HepG2 (cell line): ENCODE data around the gene NFE2L1. TPM values are rescaled to one million over a fixed set of nuclear protein-coding genes. Genes with fewer than 3 reads are reported as not detected.

ENCODE experiments used
- ATAC-seq: fragments of 200-7000 bp; cut with Tn5 transposase; 3 replicates; pipeline ENCODE4 v1.9.1; 2020; ENCODE audit warnings: mild to moderate bottlenecking, moderate library complexity
- BruUV-seq: library from RNA; stranded (reverse); fragments of 400-500 nt; replicated peaks from 2 replicates; lab custom pipeline; 2021; lab: Mats Ljungman, UMichigan
- CTCF ChIA-PET: fragments of 300-600 bp; formaldehyde crosslinking; extraction: SDS; loops from one replicate; lab custom pipeline; 2021; ENCODE audit warnings: low total read pairs, inconsistent platforms, low intra/inter-chr PET ratio; lab: Yijun Ruan, JAX
- POLR2A ChIA-PET: fragments of 350-600 bp; sonication (Branson Sonifier 250); formaldehyde crosslinking; loops from one replicate; lab custom pipeline; 2020; ENCODE audit warnings: antibody characterized with exemption, inconsistent platforms; lab: Yijun Ruan, JAX
- DNase-seq: peaks from one replicate; pipeline ENCODE4 v3.0.0-alpha.2; 2015; ENCODE audit warnings: low spot score
- FAIRE-seq: peaks from 3 replicates; lab custom pipeline; 2011; peaks lifted over from hg19 to GRCh38; lab: Jason Lieb, UNC
- H2AFZ ChIP-seq: one replicate; pipeline ENCODE4 v1.6.1; 2011; ENCODE audit warnings: low read length, inconsistent platforms
- H3K27ac ChIP-seq: fragments of 300-600 bp; 3 replicates; pipeline ENCODE4 v1.8.0; 2011; ENCODE audit warnings: mixed run types, mild to moderate bottlenecking, mixed read lengths, low read length, inconsistent platforms; ENCODE audit not compliant: insufficient read depth; ENCODE audit errors: extremely low read length
- H3K27me3 ChIP-seq, 2 experiments: fragments of 200-600 bp in 1 of 2; 2 replicates in 1 of 2; 3 replicates in 1 of 2; pipeline versions ENCODE4 v1.6.0 to v1.8.0; 2011; ENCODE audit warnings: low read length in 2 of 2, mild to moderate bottlenecking in 2 of 2, moderate library complexity in 2 of 2, inconsistent platforms in 1 of 2; ENCODE audit not compliant: insufficient read depth in 2 of 2, control insufficient read depth in 1 of 2
- H3K36me3 ChIP-seq, 2 experiments: fragments of 200-600 bp in 1 of 2; replicated peaks in 1 of 2; 2 replicates in 1 of 2; 3 replicates in 1 of 2; pipeline versions ENCODE4 v1.5.1 to v1.8.0; 2011; ENCODE audit warnings: low read length in 2 of 2, inconsistent platforms in 1 of 2; ENCODE audit not compliant: insufficient read depth in 2 of 2, control insufficient read depth in 1 of 2
- H3K4me1 ChIP-seq: 2 replicates; pipeline ENCODE4 v1.5.1; 2012; ENCODE audit warnings: low read length, inconsistent platforms; ENCODE audit not compliant: insufficient read depth
- H3K4me2 ChIP-seq: 2 replicates; pipeline ENCODE4 v1.6.0; 2011; ENCODE audit warnings: low read depth, low read length, inconsistent platforms
- H3K4me3 ChIP-seq, 3 experiments: fragments of 200-600 bp in 1 of 3; sonication (generic), shearing (Covaris generic) in 1 of 3; replicated peaks in 1 of 3; 2 replicates each; pipeline ENCODE4 v1.5.1; 2011 to 2016; ENCODE audit warnings: low read length in 3 of 3, inconsistent platforms in 2 of 3, low read depth in 2 of 3, mild to moderate bottlenecking in 2 of 3, control low read depth in 1 of 3, mixed read lengths in 1 of 3; ENCODE audit not compliant: insufficient read depth in 1 of 3
- H3K79me2 ChIP-seq: one replicate; pipeline ENCODE4 v1.6.1; 2011; ENCODE audit warnings: low read length, inconsistent platforms; ENCODE audit not compliant: insufficient read depth
- H3K9ac ChIP-seq: 2 replicates; pipeline ENCODE4 v1.6.0; 2011; ENCODE audit warnings: mild to moderate bottlenecking, low read depth, low read length, inconsistent platforms; ENCODE audit not compliant: insufficient read depth
- H3K9me3 ChIP-seq: 2 replicates; pipeline ENCODE4 v1.5.1; 2012; ENCODE audit warnings: mild to moderate bottlenecking, low read length
- H4K20me1 ChIP-seq: 2 replicates; pipeline ENCODE4 v1.6.0; 2011; ENCODE audit warnings: inconsistent platforms, mild to moderate bottlenecking, low read length, moderate library complexity; ENCODE audit not compliant: insufficient read depth
- CEBPB ChIP-seq: IDR thresholded peaks from 2 replicates; pipeline ENCODE4 v1.6.1; 2011; ENCODE audit warnings: low read depth, low read length, improper control_type of control experiment, borderline replicate concordance
- MAFF ChIP-seq: IDR thresholded peaks from 2 replicates; pipeline ENCODE4 v1.6.1; 2011; ENCODE audit warnings: low read depth, low read length, improper control_type of control experiment
- MAFK ChIP-seq, 2 experiments: IDR thresholded peaks in 1 of 2; conservative IDR thresholded peaks in 1 of 2; 2 replicates each; pipeline ENCODE4 v1.6.1; 2011; ENCODE audit warnings: improper control_type of control experiment in 2 of 2, low read length in 2 of 2
- MIER2 ChIP-seq: IDR thresholded peaks from 2 replicates; pipeline ENCODE4 v1.6.1; 2016; ENCODE audit warnings: missing biosample characterization, missing genetic modification reagents
- MTA3 ChIP-seq: sonication (generic); formaldehyde crosslinking; IDR thresholded peaks from 2 replicates; pipeline ENCODE4 v1.4.0; 2020; ENCODE audit warnings: missing genetic modification reagents
- NFYB ChIP-seq: sonication (generic); formaldehyde crosslinking; IDR thresholded peaks from 2 replicates; pipeline ENCODE4 v1.4.0; 2020; ENCODE audit warnings: missing genetic modification reagents
- NFYC ChIP-seq: IDR thresholded peaks from 2 replicates; pipeline ENCODE4 v1.6.1; 2016; ENCODE audit warnings: missing genetic modification reagents, missing compliant biosample characterization
- POGZ ChIP-seq: sonication (generic); formaldehyde crosslinking; IDR thresholded peaks from 2 replicates; pipeline ENCODE4 v1.4.0; 2020; ENCODE audit warnings: mild to moderate bottlenecking, missing genetic modification reagents
- ZNF605 ChIP-seq: sonication (generic); formaldehyde crosslinking; IDR thresholded peaks from 2 replicates; pipeline ENCODE4 v1.8.0; 2022; ENCODE audit warnings: mild to moderate bottlenecking, missing genetic modification reagents
- ZNF850 ChIP-seq: sonication (generic); formaldehyde crosslinking; conservative IDR thresholded peaks from 2 replicates; pipeline ENCODE4 v1.9.0; 2021; ENCODE audit warnings: mild to moderate bottlenecking, missing genetic modification reagents
- ZXDC ChIP-seq: sonication (generic); formaldehyde crosslinking; IDR thresholded peaks from 2 replicates; pipeline ENCODE4 v1.5.0; 2020; ENCODE audit warnings: mild to moderate bottlenecking, missing genetic modification reagents
- WGBS: methylation state at CpG from one replicate; pipeline ENCODE4 v1.1.6; 2017; ENCODE audit warnings: low lambda C conversion rate; 5-methylcytosine and 5-hydroxymethylcytosine counted together
- in situ Hi-C: cut with HindIII; loops from 2 replicates; pipeline ENCODE4 v1.10.0; 2017; ENCODE audit warnings: low pct_unique_long_range_greater_than_20kb; ENCODE audit not compliant: extremely low pct_ligation_motif_present
- intact Hi-C: fragments of 100-400 bp; cut with micrococcal nuclease; formaldehyde crosslinking; loops from one replicate; pipeline ENCODE4 v1.10.0; 2022; ENCODE audit not compliant: unreplicated experiment
- polyA plus RNA-seq, 8 experiments: library from polyadenylated mRNA; depleted of rRNA in 3 of 8; stranded (reverse) in 7 of 8; unstranded in 1 of 8; fragments of >200 nt; fragmentation: Illumina TruSeq in 4 of 8; extraction: Trizol in 4 of 8; gene quantifications; 2 replicates each; pipeline versions ENCODE4 v1.2.1 to v1.2.3, GENCODE V29; 2011 to 2016; ENCODE audit warnings: low read depth in 4 of 8, missing spikeins in 1 of 8, mixed read lengths in 1 of 8; ENCODE audit not compliant: insufficient read depth in 1 of 8
- total RNA-seq, 5 experiments: library from RNA; depleted of rRNA; stranded (reverse); fragments of >200 nt; fragmentation: Illumina TruSeq; extraction: Trizol; gene quantifications; 2 replicates each; pipeline ENCODE4 v1.2.3, GENCODE V29; 2016; ENCODE audit warnings: low read depth in 1 of 5
- TF ChIP-seq, protein P1 (sequence below): IDR thresholded peaks from 2 replicates; pipeline ENCODE4 v1.6.1; 2016; ENCODE audit warnings: low read depth, borderline replicate concordance

NFE2L1 gene
- total and polyA plus RNA-seq, 2 of the 13 experiments (the other 11 are each of a cell fraction or from before 2014, with no cell fraction given), result 67.0 to 234 TPM

- no peak overlapping the region for H3K9ac ChIP-seq
- no peak overlapping the region for H2AFZ ChIP-seq
- H3K79me2 ChIP-seq, result peaks cover 32% of the 10 kb centered on the region
- no peak overlapping the region for H3K27ac ChIP-seq
- ATAC-seq (no peak), DNase-seq (no peak), FAIRE-seq (no peak)
- in situ Hi-C loops (no loop called here), intact Hi-C loops (no loop called here)
- BruUV-seq, result no TSS peak
- POLR2A ChIA-PET, result interaction anchor here (1.7 to 2.0 kb wide), 2 partner anchors 53 to 207 kb away, joined by 5 to 6 read pairs; partner anchors contain the start of genes NFE2L1 and SP2
- H3K27me3 ChIP-seq, result no peaks in the 10 kb centered on the region
- no peaks in the 10 kb centered on the region for H3K36me3 ChIP-seq
- CTCF ChIA-PET, result no interaction called here
- H3K9me3 ChIP-seq, result no peaks in the 10 kb centered on the region
- no peak overlapping the region for H3K4me3 ChIP-seq
- TF ChIP-seq ZNF605 (CRISPR knock-in tag) (0 out of 2 replicates have a peak, but pooled peaks have one; percentile 6), MTA3 (CRISPR knock-in tag) (0 out of 2 replicates have a peak, but pooled peaks have one; percentile 11), ZNF850 (0 out of 2 replicates have a peak, but pooled peaks have one; percentile 70), MIER2 (CRISPR knock-in tag) (no peak)
- 94% methylated on average over 19 of the region's 19 CpGs for WGBS
- peaks cover 33% of the 10 kb centered on the region for H3K4me1 ChIP-seq
- H3K4me2 ChIP-seq, result no peak overlapping the region
- H4K20me1 ChIP-seq, result 0 out of 2 replicates have a peak, but pooled peaks cover 3% of the 10 kb centered on the region
Observed at GRCh38 chr17:48102043-48102750, 54.0 kb downstream of the NFE2L1 start.

DNA sequence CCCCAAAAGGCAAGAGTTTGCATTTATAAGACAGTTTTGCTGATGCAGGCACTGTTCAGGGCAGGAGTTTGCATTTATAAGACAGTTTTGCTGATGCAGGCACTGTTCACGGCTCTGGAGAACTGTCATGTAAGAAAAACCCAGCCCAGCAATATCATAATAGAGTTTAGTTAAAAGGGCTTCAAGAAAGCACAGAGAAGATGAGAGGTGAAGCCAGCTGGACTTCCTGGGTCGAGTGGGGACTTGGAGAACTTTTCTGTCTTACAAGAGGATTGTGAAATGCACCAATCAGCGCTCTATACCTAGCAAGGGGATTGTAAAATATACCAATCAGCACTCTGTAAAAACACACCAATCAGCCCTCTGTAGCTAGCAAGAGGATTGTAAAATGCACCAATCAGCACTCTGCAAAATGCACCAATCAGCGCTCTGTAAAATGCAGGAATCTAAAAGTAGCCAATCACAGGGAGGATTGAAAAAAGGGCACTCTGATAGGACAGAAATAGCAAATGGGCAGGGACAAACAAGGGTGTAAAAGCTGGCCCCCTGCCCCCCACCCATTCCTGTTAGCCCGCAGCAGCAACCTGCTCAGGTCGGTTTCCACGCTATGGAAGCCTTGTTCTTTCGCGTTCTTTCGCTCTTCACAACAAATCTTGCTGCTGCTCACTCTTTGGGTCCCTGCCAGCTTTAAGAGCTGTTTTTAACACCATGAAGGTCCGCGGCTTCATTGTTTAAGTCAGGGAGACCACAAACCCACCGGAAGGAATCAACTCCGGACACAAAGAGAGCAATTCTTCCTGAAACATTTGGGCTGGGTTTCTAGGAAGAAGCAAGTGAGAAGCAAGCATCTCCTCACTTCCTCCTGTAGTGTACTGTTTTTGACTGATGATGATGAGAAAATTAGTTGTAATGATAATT is 54.9 kb downstream of the NFE2L1 start:
- no TSS peak for BruUV-seq
- ChIA-PET CTCF (no interaction called here), POLR2A (interaction anchor here (1.7 kb wide), 1 partner anchor 54 kb away, joined by 5 read pairs; the partner anchor contains the start of gene NFE2L1)
- DNase-seq (peak; percentile 30), FAIRE-seq (no peak), ATAC-seq (no peak)
- H3K27me3 ChIP-seq, result no peaks in the 10 kb centered on the region; a peak in 2 of 5 replicates
- 0 out of 2 replicates have a peak, but pooled peaks have one; percentile 21 for TF ChIP-seq CEBPB
- TF ChIP-seq ZXDC (CRISPR knock-in tag), result no peak
- peak; percentile 65 for TF ChIP-seq NFYB (CRISPR knock-in tag)
- 0 out of 2 replicates have a peak, but pooled peaks have one; percentile 31 for TF ChIP-seq POGZ (CRISPR knock-in tag)
- peak; percentile 45 for TF ChIP-seq MAFF
- peak; percentile 49 to 64; a peak in 3 of 4 replicates for TF ChIP-seq MAFK (conservative IDR thresholded peaks at IDR 0.05 in 1 of 2, IDR thresholded peaks at IDR 0.05 in 1 of 2; ENCODE audit: low read length in 2 of 2)
- TF ChIP-seq, protein P1, sequence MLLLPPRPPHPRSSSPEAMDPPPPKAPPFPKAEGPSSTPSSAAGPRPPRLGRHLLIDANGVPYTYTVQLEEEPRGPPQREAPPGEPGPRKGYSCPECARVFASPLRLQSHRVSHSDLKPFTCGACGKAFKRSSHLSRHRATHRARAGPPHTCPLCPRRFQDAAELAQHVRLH, result no peak
- peak; percentile 77 for TF ChIP-seq NFYC (CRISPR knock-in tag)
- WGBS, result 79% methylated on average over 14 of the region's 14 CpGs
- H3K4me1 ChIP-seq, result peaks cover 28% of the 10 kb centered on the region
- no peak overlapping the region for H3K4me3 ChIP-seq
- H3K4me2 ChIP-seq, result no peak overlapping the region
- in situ Hi-C loops, result no loop called here
- no peak overlapping the region for H3K9ac ChIP-seq
- H3K27ac ChIP-seq, result no peak overlapping the region
- H2AFZ ChIP-seq, result peak overlapping the region; percentile 70
- H4K20me1 ChIP-seq, result no peaks in the 10 kb centered on the region
- peaks cover 26% of the 10 kb centered on the region for H3K79me2 ChIP-seq
- H3K9me3 ChIP-seq, result no peaks in the 10 kb centered on the region
- intact Hi-C loops, result no loop called here
- no peaks in the 10 kb centered on the region for H3K36me3 ChIP-seq
